Colonic mucosa (tissue), 4 donors: Measurements from ENCODE around the gene PCDHGB2. TPM values are rescaled to one million over a fixed set of nuclear protein-coding genes. Genes with fewer than 3 reads are reported as not detected.
"Not testable (repeated sequence)": the region's sequence is repeated elsewhere in the genome, so short reads cannot be mapped to it uniquely, and the experiment has no call there.

Experiments
- DNase-seq: peaks from one replicate; pipeline ENCODE4 v3.0.0-alpha.2; 2020
- H3K27ac ChIP-seq: fragments of 200-600 bp; one replicate; pipeline ENCODE4 v1.8.0; 2021
- H3K27me3 ChIP-seq: fragments of 200-600 bp; one replicate; pipeline ENCODE4 v1.8.0; 2021
- H3K36me3 ChIP-seq: fragments of 200-600 bp; one replicate; pipeline ENCODE4 v1.8.0; 2021
- H3K4me1 ChIP-seq: fragments of 200-600 bp; one replicate; pipeline ENCODE4 v1.8.0; 2021; ENCODE audit warnings: mild to moderate bottlenecking
- H3K4me3 ChIP-seq: fragments of 200-600 bp; one replicate; pipeline ENCODE4 v1.8.0; 2021
- H3K9ac ChIP-seq, 2 donors: one replicate each; pipeline ENCODE4 v1.7.0; 2013; ENCODE audit warnings: control low read depth in 2 of 2, low read depth in 2 of 2, low read length in 2 of 2
- H3K9me3 ChIP-seq: fragments of 200-600 bp; one replicate; pipeline ENCODE4 v1.8.0; 2021
- intact Hi-C: fragments of 100-400 bp; cut with DNase I; formaldehyde crosslinking; loops from one replicate; pipeline ENCODE4 v1.14.1; 2022
- total RNA-seq, 2 donors: library from RNA; stranded (reverse); fragmentation: NEBNext Ultra II Directional in 1 of 2; extraction: Animal tissue kit (Norgen Biotek cat#: 25700) in 1 of 2; gene quantifications; one replicate each; pipeline ENCODE4 v1.2.1, GENCODE V29; 2021
- TF ChIP-seq, protein P1 (sequence below): fragments of 200-600 bp; IDR thresholded peaks from one replicate; pipeline ENCODE4 v1.8.0; 2022; ENCODE audit warnings: antibody characterized with exemption, mild to moderate bottlenecking
- donor health status: healthy.
- donor health status: DM: no; HTN: no; CAD: no.
- donor health status: DM: no; HTN: no; CAD: no.

Gene PCDHGB2
- total RNA-seq, result 1 to 10 TPM in 1 of 2 donors, under 1 TPM in 1; 0.47 to 1.8 TPM

DNA sequence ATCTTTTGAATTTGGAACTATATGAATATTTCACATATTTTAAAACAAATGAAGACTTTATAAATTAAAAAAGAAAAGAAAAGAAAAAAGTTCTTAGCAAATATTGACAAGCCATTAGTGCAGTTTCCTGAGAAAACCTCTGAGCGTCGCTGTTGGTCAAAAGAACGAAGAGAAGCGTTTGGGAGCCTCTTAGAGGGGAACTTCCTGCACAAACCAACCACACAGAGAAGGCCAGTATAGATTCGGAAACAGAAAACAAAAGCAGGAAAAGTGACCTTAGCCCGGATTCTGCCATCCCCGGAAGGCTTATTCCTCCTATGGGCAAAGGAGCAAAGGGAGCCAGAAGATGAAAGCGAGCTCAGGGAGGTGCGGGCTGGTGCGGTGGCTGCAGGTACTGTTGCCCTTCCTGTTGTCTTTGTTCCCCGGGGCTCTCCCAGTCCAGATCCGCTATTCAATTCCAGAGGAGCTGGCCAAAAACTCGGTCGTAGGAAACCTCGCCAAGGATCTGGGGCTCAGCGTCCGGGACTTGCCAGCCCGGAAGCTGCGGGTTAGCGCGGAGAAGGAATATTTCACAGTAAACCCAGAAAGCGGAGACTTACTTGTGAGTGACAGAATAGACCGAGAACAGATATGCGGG lies at the start of gene PCDHGB2:
TSS of gene PCDHGB2 (plus strand) at position 205 of the 637 bp plus-strand sequence. CDS start at position 347, 142 bp downstream.
- H3K36me3 ChIP-seq, result no peaks in the 10 kb centered on the region
- H3K4me3 ChIP-seq, result no peak within 1 kb of the TSS
- H3K4me1 ChIP-seq, result no peaks in the 10 kb centered on the region
- H3K27me3 ChIP-seq, result no peaks in the 10 kb centered on the region
- no peak for DNase-seq
- TF ChIP-seq, protein P1, sequence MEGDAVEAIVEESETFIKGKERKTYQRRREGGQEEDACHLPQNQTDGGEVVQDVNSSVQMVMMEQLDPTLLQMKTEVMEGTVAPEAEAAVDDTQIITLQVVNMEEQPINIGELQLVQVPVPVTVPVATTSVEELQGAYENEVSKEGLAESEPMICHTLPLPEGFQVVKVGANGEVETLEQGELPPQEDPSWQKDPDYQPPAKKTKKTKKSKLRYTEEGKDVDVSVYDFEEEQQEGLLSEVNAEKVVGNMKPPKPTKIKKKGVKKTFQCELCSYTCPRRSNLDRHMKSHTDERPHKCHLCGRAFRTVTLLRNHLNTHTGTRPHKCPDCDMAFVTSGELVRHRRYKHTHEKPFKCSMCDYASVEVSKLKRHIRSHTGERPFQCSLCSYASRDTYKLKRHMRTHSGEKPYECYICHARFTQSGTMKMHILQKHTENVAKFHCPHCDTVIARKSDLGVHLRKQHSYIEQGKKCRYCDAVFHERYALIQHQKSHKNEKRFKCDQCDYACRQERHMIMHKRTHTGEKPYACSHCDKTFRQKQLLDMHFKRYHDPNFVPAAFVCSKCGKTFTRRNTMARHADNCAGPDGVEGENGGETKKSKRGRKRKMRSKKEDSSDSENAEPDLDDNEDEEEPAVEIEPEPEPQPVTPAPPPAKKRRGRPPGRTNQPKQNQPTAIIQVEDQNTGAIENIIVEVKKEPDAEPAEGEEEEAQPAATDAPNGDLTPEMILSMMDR, result no peak
- H3K27ac ChIP-seq, result no peak within 1 kb of the TSS
- no peak within 1 kb of the TSS for H3K9ac ChIP-seq
- intact Hi-C loops, result no loop called here
- H3K9me3 ChIP-seq, result no peaks in the 10 kb centered on the region

DNA sequence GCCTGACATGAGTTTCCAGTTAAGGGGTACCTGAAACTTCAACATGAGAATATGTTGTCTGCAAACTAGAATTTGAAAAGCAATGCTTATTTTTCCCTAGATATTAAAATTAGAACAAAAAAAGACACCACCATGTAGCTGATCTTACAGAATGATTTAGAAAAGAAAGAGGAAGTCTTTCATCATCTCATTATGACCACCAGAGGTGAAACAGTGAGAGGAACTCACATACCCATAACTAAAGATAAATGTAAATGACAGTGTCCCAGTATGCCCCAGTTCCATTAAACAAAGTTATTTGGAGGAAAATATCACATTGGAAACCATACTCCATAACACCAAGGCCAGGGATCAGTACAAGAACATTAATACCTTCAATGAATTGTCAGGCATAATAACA lies 46.1 kb upstream of the PCDHGB2 start:
- Histone ChIP-seq H3K4me1 (no peaks in the 10 kb centered on the region), H3K27me3 (no peaks in the 10 kb centered on the region), H3K9ac (no peak overlapping the region), H3K36me3 (no peaks in the 10 kb centered on the region), H3K4me3 (no peak overlapping the region), H3K27ac (no peak overlapping the region), H3K9me3 (peaks cover 14% of the 10 kb centered on the region)
- TF ChIP-seq, protein P1, result no peak
- no peak for DNase-seq
- intact Hi-C loops, result no loop called here

DNA sequence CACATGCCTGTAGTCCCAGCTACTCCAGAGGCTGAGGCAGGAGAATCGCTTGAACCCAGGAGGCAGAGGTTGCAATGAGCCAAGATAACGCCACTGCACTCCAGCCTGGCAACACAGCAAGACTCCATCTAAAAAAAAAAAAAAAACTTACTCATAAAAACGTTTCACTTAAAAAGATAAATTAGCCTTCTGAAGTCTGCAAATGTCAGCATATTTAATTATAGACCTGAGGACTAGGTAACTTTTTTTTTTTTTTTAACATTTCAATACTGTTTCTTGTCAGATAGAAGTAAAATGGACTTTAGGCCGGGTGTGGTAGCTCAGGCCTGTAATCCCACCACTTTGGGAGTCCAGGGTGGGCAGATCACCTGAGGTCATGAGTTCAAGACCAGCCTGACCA lies 42.8 kb upstream of the PCDHGB2 start:
- DNase-seq, H3K36me3 ChIP-seq, H3K9ac ChIP-seq, H3K4me1 ChIP-seq, H3K4me3 ChIP-seq, H3K27ac ChIP-seq, intact Hi-C loops, H3K27me3 ChIP-seq: not testable (repeated sequence)
- peaks cover 14% of the 10 kb centered on the region for H3K9me3 ChIP-seq

DNA sequence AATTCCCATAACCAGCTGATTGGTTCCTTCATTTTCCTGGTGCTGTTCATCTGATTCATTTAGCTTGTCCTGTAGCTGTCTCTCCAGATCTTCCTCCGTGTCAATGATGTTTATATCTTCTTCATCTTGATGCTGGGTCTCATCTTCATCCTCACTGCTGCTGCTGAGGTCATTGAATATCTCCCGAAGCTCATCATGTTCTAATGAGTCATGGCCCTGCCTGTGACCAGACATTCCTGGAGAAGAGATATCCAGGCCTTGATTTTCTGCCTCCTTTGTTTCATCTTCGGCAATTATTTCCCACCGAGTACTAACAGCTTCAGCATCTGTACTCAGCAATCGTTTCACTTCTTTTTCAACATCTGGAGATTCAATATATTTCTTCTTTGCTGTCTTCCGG lies 40.6 kb upstream of the PCDHGB2 start:
- Histone ChIP-seq H3K9ac (no peak overlapping the region), H3K4me3 (no peak overlapping the region), H3K9me3 (peaks cover 14% of the 10 kb centered on the region), H3K27ac (no peak overlapping the region), H3K27me3 (no peaks in the 10 kb centered on the region), H3K4me1 (no peaks in the 10 kb centered on the region), H3K36me3 (no peaks in the 10 kb centered on the region)
- DNase-seq, result no peak
- TF ChIP-seq, protein P1, result no peak
- intact Hi-C loops, result no loop called here

DNA sequence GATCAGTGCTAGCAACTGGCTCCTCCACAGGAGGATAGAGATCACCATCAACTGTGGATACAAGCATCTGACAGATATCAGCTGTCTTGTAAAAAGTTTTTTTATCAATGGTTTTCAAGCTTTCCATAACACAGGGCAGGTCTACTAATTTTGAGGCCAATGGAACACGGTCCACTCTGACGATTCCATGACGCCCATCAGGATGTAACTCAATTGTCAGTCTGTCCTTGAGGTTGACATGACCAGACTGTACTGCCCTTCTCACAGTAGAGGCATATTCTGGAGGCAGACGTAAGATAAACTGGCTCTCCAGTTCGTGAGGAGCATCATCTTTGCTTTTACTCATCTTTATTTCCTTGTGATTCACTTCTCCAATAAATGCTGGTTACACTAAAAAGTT lies 40.1 kb upstream of the PCDHGB2 start:
- TF ChIP-seq, protein P1, result no peak
- no peak overlapping the region for H3K27ac ChIP-seq
- H3K9ac ChIP-seq, result no peak overlapping the region
- H3K4me1 ChIP-seq, result no peaks in the 10 kb centered on the region
- peaks cover 14% of the 10 kb centered on the region for H3K9me3 ChIP-seq
- no peaks in the 10 kb centered on the region for H3K36me3 ChIP-seq
- H3K27me3 ChIP-seq, result no peaks in the 10 kb centered on the region
- peak overlapping the region; percentile 82 for H3K4me3 ChIP-seq
- no peak for DNase-seq
- intact Hi-C loops, result loop anchor here (5.0 kb wide), 1 partner anchor 243 kb away; no protein-coding TSS in a partner anchor
